Glomerular endothelial cell (primary cell): ENCODE results near the gene MCUR1. TPM values are rescaled to one million over a fixed set of nuclear protein-coding genes. Genes with fewer than 3 reads are reported as not detected.
"Not testable (repeated sequence)": the region's sequence is repeated elsewhere in the genome, so short reads cannot be mapped to it uniquely, and the experiment has no call there.

Source experiments
- DNase-seq: peaks from one replicate; pipeline ENCODE4 v3.0.0-alpha.2; 2011; ENCODE audit warnings: low read depth, low spot score; ENCODE audit errors: extremely low read depth
- total RNA-seq: library from RNA; depleted of rRNA; stranded (reverse); fragments of >200 nt; gene quantifications from 2 replicates; pipeline ENCODE4 v1.2.3, GENCODE V29; 2015

MCUR1 gene
- total RNA-seq, 1 donor from 2014 or later = 13.8 TPM

GRCh38 chr6:13780162-13780561, 34.2 kb downstream of the MCUR1 start:
- not testable (repeated sequence) for DNase-seq

GRCh38 chr6:13778028-13778427, 36.3 kb downstream of the MCUR1 start:
- no peak for DNase-seq

- DNase-seq = no peak
Measured at GRCh38 chr6:13776602-13777001, 37.8 kb downstream of the MCUR1 start.

- not testable (repeated sequence) for DNase-seq
Measured at GRCh38 chr6:13775466-13775865, 38.9 kb downstream of the MCUR1 start.

- not testable (repeated sequence) for DNase-seq
Measured at GRCh38 chr6:13772358-13773030, 41.9 kb downstream of the MCUR1 start.

- no peak for DNase-seq
Measured at GRCh38 chr6:13769655-13770053, 44.7 kb downstream of the MCUR1 start.

GRCh38 chr6:13769034-13769654, 45.2 kb downstream of the MCUR1 start:
- no peak for DNase-seq

GRCh38 chr6:13767121-13767808, 47.1 kb downstream of the MCUR1 start:
- no peak for DNase-seq

GRCh38 chr6:13766201-13766634, 48.1 kb downstream of the MCUR1 start:
- DNase-seq = no peak

- DNase-seq = no peak
Measured at GRCh38 chr6:13765570-13765969, 48.8 kb downstream of the MCUR1 start.

- DNase-seq = no peak
Measured at GRCh38 chr6:13764996-13765395, 49.4 kb downstream of the MCUR1 start.

- no peak for DNase-seq
Measured at GRCh38 chr6:13763740-13764381, 50.5 kb downstream of the MCUR1 start.

- DNase-seq = no peak
Measured at GRCh38 chr6:13762611-13763441, 51.5 kb downstream of the MCUR1 start.

GRCh38 chr6:13761361-13762036, 52.9 kb downstream of the MCUR1 start:
- no peak for DNase-seq

- no peak for DNase-seq
Measured at GRCh38 chr6:13760307-13761304, 53.8 kb downstream of the MCUR1 start.

GRCh38 chr6:13759025-13759424, 55.3 kb downstream of the MCUR1 start:
- no peak for DNase-seq

- DNase-seq = no peak
Measured at GRCh38 chr6:13754644-13755043, 59.7 kb downstream of the MCUR1 start.

GRCh38 chr6:13743736-13744127, 70.6 kb downstream of the MCUR1 start:
- DNase-seq = no peak
